ENCODE data around the gene NME3. TPM values are rescaled to one million over a fixed set of nuclear protein-coding genes. Genes with fewer than 3 reads are reported as not detected.

Gene NME3
- total and polyA plus RNA-seq, 9 of the 15 experiments (the other 6 are each of a cell fraction or from before 2014, with no cell fraction given), result 0.68 to 76.3 (median 11.5) TPM

DNA sequence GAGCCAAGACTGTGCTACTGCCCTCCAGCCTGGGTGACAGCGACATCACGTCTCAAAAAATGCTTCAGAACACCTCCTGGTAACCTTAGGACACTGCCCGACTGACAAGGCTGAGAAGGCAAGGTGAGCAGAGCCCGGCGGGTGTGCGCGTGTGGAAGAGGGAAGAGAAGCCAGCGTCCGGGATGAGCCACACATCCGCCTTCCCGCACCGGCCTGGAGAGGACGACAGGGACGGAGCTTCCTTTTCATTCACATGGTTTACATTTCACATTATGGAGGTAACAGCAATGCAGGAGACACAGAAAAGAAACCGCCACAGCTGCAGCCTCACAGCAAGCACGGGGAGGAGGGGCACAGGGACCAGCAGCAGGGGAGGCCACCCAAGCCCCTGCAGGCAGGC lies 38.8 kb upstream of the NME3 start (continued):
- TF ChIP-seq, protein P1, sequence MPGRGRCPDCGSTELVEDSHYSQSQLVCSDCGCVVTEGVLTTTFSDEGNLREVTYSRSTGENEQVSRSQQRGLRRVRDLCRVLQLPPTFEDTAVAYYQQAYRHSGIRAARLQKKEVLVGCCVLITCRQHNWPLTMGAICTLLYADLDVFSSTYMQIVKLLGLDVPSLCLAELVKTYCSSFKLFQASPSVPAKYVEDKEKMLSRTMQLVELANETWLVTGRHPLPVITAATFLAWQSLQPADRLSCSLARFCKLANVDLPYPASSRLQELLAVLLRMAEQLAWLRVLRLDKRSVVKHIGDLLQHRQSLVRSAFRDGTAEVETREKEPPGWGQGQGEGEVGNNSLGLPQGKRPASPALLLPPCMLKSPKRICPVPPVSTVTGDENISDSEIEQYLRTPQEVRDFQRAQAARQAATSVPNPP (IDR thresholded peaks at IDR 0.05; ENCODE audit: borderline replicate concordance, insufficient read depth, insufficient read length), result no peak
- TF ChIP-seq, protein P2, sequence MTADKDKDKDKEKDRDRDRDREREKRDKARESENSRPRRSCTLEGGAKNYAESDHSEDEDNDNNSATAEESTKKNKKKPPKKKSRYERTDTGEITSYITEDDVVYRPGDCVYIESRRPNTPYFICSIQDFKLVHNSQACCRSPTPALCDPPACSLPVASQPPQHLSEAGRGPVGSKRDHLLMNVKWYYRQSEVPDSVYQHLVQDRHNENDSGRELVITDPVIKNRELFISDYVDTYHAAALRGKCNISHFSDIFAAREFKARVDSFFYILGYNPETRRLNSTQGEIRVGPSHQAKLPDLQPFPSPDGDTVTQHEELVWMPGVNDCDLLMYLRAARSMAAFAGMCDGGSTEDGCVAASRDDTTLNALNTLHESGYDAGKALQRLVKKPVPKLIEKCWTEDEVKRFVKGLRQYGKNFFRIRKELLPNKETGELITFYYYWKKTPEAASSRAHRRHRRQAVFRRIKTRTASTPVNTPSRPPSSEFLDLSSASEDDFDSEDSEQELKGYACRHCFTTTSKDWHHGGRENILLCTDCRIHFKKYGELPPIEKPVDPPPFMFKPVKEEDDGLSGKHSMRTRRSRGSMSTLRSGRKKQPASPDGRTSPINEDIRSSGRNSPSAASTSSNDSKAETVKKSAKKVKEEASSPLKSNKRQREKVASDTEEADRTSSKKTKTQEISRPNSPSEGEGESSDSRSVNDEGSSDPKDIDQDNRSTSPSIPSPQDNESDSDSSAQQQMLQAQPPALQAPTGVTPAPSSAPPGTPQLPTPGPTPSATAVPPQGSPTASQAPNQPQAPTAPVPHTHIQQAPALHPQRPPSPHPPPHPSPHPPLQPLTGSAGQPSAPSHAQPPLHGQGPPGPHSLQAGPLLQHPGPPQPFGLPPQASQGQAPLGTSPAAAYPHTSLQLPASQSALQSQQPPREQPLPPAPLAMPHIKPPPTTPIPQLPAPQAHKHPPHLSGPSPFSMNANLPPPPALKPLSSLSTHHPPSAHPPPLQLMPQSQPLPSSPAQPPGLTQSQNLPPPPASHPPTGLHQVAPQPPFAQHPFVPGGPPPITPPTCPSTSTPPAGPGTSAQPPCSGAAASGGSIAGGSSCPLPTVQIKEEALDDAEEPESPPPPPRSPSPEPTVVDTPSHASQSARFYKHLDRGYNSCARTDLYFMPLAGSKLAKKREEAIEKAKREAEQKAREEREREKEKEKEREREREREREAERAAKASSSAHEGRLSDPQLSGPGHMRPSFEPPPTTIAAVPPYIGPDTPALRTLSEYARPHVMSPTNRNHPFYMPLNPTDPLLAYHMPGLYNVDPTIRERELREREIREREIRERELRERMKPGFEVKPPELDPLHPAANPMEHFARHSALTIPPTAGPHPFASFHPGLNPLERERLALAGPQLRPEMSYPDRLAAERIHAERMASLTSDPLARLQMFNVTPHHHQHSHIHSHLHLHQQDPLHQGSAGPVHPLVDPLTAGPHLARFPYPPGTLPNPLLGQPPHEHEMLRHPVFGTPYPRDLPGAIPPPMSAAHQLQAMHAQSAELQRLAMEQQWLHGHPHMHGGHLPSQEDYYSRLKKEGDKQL (CRISPR knock-in tag; IDR thresholded peaks at IDR 0.05; ENCODE audit: borderline replicate concordance), result no peak
- TF ChIP-seq, protein P3, sequence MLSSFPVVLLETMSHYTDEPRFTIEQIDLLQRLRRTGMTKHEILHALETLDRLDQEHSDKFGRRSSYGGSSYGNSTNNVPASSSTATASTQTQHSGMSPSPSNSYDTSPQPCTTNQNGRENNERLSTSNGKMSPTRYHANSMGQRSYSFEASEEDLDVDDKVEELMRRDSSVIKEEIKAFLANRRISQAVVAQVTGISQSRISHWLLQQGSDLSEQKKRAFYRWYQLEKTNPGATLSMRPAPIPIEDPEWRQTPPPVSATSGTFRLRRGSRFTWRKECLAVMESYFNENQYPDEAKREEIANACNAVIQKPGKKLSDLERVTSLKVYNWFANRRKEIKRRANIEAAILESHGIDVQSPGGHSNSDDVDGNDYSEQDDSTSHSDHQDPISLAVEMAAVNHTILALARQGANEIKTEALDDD (IDR thresholded peaks at IDR 0.05), result no peak
- no peak for TF ChIP-seq DACH1 (IDR thresholded peaks at IDR 0.05; ENCODE audit: partially characterized antibody)
- TF ChIP-seq MTF1 (CRISPR knock-in tag; IDR thresholded peaks at IDR 0.05; ENCODE audit: borderline replicate concordance), result no peak
- no peak for TF ChIP-seq KLF13 (tag; IDR thresholded peaks at IDR 0.05; ENCODE audit: borderline replicate concordance, low read depth)
